Activated CD8-positive, alpha-beta memory T cell treated with anti-CD3 and anti-CD28 coated beads, Interleukin-2, amount 50 U/mL, for 24 hours (primary cell): ENCODE data around the gene IFIT3.
"Not testable (repeated sequence)": the region's sequence is repeated elsewhere in the genome, so short reads cannot be mapped to it uniquely, and the experiment has no call there.

Experiments used
- DNase-seq: peaks from one replicate; pipeline ENCODE4 v3.0.0-alpha.2; 2020; ENCODE audit errors: extremely low read depth

IFIT3 gene

GRCh38 chr10:89335226-89335625 lies 7.4 kb downstream of the IFIT3 start:
- no peak for DNase-seq

DNA sequence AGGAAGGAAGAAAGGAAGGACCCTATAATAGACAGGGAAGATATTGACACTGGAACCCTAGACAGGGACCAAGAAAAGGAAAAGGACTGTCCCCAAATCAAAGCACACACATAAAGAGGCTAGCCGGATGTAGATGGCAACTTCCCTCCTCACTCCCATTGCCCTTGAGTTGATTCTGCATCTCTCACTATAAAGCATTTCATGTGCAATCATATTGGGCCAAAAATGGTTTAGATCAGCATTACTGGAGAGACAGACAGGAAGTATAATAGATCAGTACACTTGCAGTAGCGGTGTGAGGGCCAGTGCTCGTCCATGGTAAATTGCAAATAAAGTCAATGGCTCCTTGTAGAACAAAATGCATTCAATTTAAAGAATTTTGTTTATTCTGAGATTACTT lies 8.4 kb downstream of the IFIT3 start:
- no peak for DNase-seq

- DNase-seq = no peak
Measured at GRCh38 chr10:89337484-89337883, 9.7 kb downstream of the IFIT3 start.

DNA sequence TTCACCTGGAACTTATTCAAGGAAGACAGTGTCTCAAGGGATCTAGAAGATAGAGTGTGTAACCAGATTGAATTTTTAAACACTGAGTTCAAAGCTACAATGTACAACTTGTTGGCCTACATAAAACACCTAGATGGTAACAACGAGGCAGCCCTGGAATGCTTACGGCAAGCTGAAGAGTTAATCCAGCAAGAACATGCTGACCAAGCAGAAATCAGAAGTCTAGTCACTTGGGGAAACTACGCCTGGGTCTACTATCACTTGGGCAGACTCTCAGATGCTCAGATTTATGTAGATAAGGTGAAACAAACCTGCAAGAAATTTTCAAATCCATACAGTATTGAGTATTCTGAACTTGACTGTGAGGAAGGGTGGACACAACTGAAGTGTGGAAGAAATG lies 10.9 kb downstream of the IFIT3 start:
- DNase-seq = no peak

DNA sequence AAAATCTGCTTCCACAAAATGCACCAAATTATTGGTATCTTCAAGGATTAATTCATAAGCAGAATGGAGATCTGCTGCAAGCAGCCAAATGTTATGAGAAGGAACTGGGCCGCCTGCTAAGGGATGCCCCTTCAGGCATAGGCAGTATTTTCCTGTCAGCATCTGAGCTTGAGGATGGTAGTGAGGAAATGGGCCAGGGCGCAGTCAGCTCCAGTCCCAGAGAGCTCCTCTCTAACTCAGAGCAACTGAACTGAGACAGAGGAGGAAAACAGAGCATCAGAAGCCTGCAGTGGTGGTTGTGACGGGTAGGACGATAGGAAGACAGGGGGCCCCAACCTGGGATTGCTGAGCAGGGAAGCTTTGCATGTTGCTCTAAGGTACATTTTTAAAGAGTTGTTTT lies 12.1 kb downstream of the IFIT3 start:
- no peak for DNase-seq

- no peak for DNase-seq
Measured at GRCh38 chr10:89341649-89342048, 13.9 kb downstream of the IFIT3 start.

DNA sequence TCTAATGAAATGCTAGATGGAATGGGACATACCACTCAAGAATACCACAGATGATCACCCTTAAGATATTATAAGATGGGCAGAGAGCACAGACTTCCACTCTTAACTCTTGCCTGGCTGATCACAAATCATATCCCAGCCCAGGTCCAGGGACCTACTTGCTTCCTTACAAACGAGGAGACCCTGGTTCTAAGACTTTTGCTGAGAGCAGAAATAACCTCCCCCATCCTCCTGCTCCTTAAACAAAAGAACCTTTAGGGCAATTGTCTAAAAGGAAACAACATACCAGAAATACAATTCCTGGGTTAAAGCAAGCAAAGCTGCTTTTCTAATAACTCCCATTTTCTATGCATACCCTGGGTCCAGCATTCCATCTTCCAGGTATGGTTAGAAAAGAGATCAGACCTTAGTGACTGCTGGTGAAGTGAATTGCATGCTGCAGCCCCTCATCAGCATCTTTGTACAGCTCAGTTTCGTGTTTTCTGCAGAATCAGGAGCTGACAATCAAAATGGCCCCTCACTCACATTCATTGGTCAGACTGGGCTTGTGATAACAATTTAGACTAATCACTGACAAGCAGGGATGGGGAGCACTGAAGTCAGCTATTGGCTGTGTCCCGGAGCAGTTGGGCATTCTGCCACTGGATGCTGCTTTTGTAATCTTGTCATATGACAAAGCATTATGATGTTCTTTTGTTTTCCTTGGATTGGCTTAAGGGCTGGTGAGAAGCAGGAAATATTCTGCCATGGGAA lies 14.6 kb downstream of the IFIT3 start:
- no peak for DNase-seq

GRCh38 chr10:89343089-89343767 lies 15.4 kb downstream of the IFIT3 start:
- no peak for DNase-seq

DNA sequence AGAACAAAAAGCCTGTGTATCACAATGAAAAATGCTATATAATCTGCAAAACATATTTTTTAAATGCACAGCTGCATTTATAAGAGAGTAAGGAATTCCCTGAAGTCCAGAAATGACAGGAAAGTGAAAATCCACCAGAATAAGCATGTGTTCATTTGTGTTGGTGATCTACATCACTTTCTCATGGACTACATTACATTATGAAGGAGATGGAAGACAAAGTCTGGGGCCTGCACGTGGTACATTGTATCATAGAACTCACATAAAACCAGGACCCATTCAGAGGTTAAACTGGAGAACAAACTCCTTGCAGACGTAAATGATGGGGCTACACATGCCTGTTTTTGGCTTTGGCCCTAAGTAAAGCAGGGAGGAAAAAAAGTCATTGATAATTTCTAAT lies 16.4 kb downstream of the IFIT3 start:
- no peak for DNase-seq

DNA sequence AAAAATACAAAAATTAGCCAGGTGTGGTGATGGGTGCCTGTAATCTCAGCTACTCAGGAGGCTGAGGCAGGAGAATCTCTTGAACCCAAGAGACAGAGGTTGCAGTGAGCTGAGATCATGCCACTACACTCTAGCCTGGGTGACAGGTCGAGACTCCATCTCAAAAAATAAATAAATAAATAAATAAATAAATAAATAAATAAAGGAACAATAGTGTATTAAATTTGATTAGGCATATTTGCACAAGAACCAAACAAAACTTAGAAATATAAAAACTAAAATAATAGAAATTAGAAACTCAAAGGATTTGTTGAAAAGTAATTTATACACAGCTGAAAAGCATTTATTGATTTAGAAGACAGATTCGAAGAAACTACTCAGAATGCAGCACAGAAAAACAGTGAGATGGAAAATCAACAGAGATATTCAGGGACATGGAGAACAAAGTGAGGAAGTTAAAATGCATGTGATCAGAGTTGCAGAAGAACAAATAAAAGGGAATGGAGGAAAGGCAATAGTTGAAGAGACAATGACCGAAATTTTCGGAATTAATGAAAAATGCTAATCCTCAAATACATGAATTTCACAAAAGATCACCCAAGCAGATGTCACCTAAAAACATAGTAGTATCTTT lies 17.7 kb downstream of the IFIT3 start:
- DNase-seq = no peak

DNA sequence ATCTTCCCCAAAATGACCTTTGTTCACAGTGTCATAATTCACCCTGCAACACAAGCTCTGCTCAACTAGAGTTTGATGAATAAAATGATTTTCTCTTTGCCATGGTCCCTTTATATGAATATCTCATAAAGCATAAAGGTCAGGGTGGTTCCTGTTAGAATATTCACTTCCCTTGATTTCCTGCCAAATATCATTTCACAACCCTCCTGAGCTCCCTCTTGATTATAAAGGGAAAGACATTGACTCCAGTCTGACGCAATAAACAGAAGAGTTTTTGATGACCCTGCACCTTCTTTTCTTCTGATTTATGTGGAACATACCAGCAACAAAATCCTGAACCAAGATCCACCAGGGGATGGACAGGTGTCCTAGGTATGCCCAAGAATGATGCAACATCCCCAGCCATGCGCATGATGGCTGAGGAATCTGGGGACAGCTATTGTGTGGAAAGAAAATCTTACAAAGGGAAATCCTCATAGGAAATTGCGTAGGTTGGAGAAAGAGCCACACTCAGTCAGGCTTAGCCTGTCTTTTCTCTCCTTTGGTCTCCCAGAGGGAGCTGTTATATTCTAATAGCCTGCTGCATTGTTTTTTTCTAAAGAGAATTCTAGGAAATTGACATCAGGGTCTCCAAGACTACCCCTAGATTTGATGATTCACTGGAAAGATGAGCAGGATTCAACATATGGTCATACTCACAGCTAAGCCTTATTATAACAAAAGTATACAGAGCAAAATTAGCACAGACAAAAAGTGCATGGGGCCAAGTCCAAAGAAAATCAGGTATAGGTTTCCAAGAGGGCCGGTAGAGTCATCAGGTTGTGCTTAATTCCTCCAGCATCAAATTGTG lies 18.8 kb downstream of the IFIT3 start:
- no peak for DNase-seq

DNA sequence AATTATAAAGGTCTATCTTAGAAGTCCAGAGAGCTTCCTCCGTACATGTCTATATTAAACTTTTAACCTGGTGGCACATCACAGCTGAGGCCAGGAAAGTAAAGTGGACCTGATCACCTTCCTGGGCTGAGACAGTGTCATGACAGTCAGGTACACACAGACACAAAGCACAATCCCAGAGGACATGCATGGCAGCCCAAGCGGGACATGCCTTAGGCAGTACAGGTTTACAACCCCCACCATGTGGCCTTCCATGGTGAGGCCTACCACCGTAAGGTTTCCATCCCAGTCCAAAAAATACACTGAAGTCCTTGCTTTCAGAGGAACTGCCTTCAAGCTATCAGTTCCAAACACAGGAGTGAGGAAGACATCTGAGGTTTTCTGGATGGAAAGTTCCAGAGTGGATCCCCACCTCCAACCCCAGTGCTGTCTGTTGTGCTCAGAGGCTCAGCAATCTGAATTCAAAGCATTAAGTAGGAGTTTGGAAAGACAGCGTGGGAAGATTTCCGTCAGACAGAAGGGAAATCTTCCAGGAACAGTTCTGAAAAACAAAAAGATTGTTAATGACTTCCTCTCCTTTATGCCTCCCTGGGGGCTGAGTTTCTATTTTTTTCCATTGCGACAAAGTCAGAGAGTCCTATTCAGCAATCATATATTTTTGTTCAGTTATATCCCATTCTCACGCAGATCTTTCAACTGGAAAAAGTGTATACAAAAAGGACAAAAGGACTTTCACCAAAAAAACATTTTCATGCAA lies 20.1 kb downstream of the IFIT3 start:
- DNase-seq = no peak

- no peak for DNase-seq
Measured at GRCh38 chr10:89348481-89348880, 20.7 kb downstream of the IFIT3 start.

DNA sequence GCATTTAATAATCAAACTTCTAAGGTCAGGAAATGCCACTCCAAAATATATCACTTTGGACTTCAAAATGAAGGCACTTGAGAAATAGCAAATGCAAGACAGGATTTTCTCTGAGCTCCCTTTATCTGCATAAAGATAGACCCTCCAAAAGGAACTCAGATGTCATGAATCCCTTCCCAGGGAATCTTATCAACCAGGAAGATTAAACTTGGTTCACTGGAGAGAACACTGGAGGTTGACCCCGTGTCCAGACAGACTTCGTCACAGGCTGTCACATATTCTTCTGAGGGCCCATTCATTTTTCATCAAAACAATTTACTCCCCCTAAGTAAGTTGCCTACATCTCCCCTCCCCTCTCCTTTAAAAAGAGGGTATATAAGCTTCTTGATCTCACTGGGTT lies 21.2 kb downstream of the IFIT3 start:
- no peak for DNase-seq

DNA sequence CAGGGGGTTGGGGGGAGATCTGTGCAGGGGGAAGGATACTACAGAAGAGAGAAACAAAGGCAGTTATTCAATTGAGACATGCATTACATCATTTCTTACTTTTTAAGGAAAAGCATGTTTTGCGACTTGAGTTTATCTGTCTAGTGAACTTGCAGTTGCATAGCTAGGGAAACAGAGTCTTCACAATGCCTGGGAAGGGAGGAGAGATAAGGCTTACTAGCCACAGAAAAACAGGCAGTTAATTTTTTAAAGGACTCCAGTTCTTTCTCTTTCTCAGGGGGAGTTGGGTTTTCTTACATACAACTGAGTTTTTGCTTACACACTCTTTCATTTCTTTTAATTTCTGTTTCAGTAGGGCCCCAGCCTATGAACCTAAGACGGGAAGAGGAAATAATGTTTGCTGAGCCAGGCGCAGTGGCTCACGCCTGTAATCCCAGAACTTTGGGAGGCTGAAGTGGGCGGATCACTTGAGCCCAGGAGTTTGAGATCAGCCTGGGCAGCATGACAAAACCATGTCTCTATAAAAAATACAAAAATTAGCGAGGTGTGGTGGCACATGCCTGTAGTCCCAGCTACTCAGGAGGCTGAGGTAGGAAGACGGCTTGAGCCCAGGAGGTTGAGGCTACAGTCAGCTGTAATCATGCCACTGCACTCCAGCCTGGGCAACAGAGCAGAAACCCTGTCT lies 23.0 kb downstream of the IFIT3 start:
- not testable (repeated sequence) for DNase-seq

DNA sequence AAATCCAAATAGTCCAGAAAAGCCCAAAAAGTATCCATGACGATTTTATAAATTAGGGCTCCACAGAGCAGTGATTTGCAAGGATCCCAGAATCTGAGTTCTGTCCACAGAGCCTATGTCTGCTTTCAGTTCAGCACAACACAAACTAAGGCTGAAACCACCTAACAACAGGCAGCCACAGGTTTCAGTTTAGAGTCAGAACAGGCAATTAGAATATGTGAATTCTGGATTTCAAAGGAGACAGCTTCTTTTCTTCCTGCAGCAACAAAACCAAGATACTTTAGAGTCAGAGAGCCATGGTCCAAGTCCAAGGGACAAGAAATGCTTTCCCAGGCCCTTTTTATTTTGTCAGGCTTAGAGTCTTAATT lies 23.6 kb downstream of the IFIT3 start:
- no peak for DNase-seq

DNA sequence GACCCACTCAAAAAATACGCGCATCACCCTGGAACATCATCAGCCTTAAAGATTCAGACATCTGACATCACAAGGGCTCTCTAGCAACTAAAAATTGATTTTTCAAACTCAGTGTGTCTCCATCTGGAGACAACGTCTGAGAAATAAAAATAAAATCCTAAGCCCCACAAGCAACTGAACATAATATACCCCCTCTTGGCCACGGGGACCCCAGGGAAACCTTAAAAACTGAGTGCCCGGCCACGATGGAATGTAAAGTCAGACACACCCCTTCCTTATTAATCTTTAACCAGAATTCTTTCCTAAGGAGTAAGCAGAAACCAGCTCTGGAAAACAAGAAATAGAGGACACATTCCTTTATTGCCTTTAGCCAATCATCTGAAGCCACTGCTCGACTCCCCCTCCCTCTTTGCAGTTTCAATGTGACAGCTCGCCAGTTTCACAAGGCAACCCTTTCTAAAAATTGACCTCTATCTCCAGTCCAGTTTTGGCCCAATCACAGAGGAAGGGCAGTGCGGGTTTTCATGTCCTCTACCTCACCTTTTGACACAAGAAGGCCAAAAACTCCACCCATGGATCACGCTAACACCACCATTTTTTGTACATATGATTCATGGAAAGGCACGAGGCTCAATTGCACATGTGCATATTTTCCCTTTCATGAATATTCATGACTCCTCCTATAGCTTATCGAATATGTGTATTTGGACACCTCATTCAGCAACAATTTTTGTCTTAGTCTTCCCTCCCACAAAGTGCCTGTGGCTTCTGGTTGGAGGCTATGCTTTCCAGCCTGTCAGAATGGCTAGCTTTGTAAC lies 24.2 kb downstream of the IFIT3 start:
- DNase-seq = no peak

DNA sequence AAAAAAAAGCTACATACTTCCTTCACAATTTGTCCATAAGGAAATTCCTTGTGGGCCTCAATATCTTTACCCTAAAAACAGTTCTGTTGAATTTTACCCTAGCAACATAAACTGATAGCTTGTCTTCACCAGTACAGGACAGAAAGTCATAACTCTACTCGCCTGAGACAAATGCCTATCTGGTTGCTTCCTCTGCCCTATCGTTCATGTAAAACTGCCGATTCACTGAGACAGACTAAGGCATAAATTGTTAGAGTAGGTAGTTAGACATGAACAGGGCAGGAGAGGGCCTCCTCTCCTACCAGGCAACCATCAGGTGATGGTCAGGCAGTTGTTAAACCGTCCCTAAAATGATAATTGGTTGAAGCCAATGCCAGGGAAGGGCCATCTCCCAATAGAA lies 25.0 kb downstream of the IFIT3 start:
- DNase-seq = no peak

DNA sequence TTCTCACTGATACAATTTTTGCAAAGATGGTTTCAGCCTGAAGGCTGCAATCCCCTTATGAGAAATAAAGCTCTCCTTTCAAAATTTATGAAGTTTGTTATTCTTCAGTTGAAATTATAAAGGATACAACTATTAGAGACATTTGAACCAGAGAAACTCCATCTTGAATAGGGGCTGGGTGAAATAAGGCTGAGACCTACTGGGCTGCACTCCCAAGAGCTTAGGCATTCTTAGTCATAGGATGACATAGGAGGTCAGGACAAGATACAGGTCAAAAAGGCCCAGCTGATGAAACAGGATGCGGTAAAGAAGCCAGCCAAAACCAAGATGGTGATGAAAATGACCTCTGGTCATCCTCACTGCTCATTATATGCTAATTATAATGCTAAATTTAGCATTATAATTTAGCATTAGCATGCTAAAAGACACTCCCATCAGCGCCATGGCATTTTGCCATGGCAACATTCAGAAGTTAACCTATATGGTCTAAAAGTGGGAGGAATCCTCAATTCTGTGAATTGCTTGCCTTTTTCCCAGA lies 27.7 kb downstream of the IFIT3 start:
- no peak for DNase-seq

GRCh38 chr10:89357096-89357495 lies 29.3 kb downstream of the IFIT3 start:
- DNase-seq = no peak
